PFSK-1 (cell line): Measurements from ENCODE around the gene EDARADD.

ENCODE experiments used
- FOXP2 ChIP-seq: optimal IDR thresholded peaks from 2 replicates; pipeline ENCODE3; 2011; ENCODE audit warnings: borderline replicate concordance, control low read depth, inconsistent platforms; ENCODE audit not compliant: insufficient read depth; ENCODE audit errors: extremely low read length, extremely low read depth
- POLR2AphosphoS5 ChIP-seq: IDR thresholded peaks from 2 replicates; pipeline ENCODE4 v1.6.1; 2012; ENCODE audit warnings: low read depth, mild to moderate bottlenecking, control low read depth, low read length, moderate library complexity
- SIN3A ChIP-seq: IDR thresholded peaks from 2 replicates; pipeline ENCODE4 v1.6.1; 2012; ENCODE audit warnings: mild to moderate bottlenecking, low read length, moderate library complexity, borderline replicate concordance; ENCODE audit not compliant: insufficient read depth
- TAF1 ChIP-seq: IDR thresholded peaks from 2 replicates; pipeline ENCODE4 v1.6.1; 2012; ENCODE audit warnings: low read length, control low read depth, borderline replicate concordance; ENCODE audit not compliant: insufficient read depth
- TF ChIP-seq, protein P1 (sequence below), 2 experiments: IDR thresholded peaks; 2 replicates each; pipeline versions ENCODE4 v1.6.1 to v1.8.0; 2011 to 2012; ENCODE audit warnings: low read depth in 2 of 2, low read length in 2 of 2, control low read depth in 1 of 2, inconsistent platforms in 1 of 2, mild to moderate bottlenecking in 1 of 2, moderate library complexity in 1 of 2; ENCODE audit not compliant: insufficient read depth in 1 of 2

The EDARADD gene

DNA sequence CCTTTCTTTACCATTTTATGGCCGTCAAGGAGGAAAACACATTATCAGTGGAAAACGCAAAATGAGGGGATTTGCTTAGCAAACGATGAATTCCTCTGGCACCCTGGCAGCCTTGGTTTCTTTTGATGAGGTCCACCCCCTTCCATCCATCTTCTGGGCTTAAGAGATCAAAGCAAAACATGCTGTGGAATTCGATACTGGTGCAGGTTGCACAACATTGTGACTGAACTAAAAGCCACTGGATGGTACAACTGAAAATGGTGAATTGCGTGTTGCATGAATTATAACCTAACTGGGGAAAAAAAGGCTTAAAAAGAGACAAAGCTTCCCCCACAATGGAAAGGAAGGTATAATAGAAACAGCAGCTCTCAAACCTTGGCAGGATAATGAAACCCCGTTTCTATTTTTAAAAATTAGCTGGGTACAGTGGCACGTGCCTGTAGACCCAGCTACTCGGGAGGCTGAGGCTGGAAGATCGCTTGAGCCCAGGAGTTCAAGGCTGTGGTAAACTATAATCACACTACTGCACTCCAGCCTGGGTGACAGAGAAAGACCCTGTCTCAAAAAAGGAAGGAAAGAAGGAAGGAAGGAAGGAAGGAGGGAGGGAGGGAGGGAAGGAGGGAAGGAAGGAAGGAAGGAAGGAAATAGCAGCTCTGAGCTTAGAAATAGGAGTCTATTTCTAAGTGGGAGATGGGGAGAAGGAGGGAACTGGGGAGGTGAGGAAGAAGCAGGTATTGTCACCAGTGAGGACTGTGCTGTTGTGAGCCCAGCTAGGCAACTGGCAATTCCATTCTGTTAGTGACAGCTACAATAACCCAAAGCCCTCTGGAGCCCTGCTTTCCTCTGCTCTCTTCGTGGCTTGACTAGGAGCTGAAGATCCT, 100.7 kb downstream of the EDARADD start:
- TF ChIP-seq, protein P1, sequence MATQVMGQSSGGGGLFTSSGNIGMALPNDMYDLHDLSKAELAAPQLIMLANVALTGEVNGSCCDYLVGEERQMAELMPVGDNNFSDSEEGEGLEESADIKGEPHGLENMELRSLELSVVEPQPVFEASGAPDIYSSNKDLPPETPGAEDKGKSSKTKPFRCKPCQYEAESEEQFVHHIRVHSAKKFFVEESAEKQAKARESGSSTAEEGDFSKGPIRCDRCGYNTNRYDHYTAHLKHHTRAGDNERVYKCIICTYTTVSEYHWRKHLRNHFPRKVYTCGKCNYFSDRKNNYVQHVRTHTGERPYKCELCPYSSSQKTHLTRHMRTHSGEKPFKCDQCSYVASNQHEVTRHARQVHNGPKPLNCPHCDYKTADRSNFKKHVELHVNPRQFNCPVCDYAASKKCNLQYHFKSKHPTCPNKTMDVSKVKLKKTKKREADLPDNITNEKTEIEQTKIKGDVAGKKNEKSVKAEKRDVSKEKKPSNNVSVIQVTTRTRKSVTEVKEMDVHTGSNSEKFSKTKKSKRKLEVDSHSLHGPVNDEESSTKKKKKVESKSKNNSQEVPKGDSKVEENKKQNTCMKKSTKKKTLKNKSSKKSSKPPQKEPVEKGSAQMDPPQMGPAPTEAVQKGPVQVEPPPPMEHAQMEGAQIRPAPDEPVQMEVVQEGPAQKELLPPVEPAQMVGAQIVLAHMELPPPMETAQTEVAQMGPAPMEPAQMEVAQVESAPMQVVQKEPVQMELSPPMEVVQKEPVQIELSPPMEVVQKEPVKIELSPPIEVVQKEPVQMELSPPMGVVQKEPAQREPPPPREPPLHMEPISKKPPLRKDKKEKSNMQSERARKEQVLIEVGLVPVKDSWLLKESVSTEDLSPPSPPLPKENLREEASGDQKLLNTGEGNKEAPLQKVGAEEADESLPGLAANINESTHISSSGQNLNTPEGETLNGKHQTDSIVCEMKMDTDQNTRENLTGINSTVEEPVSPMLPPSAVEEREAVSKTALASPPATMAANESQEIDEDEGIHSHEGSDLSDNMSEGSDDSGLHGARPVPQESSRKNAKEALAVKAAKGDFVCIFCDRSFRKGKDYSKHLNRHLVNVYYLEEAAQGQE (IDR thresholded peaks at IDR 0.05; ENCODE audit: insufficient read depth in 1 of 2, low read depth in 2 of 2, low read length in 2 of 2): no peak
- TF ChIP-seq SIN3A (no peak), TAF1 (no peak), POLR2AphosphoS5 (no peak), FOXP2 (no peak)

DNA sequence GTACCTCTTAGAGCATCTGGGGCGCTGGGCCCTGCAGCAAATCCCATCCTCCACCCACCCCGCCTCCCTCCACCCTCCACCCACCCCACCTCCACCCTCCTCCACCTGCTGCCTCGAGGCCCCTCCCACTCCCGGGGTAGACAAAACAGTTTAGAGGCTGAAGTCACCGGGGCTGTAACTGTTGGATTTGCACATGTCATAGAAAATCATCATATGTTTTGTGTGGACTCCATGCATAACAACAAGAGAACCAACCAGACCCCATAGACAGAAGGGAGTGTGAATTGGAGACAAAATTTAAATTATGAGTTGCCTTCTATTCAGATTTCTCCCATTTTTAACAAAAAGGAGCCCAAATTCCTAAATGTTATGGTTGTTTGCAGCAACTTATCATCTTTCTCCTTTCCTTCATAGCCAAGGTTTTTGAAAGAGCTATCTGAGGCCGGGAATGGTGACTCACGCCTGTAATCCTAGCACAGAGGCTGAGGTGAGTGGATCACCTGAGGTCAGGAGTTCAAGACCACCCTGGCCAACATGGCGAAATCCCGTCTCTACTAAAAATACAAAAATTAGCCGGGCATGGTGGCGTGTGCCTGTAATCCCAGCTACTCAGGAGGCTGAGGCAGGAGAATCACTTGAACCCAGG, 101.5 kb downstream of the EDARADD start:
- TF ChIP-seq TAF1 (no peak), FOXP2 (no peak), POLR2AphosphoS5 (no peak), SIN3A (no peak)
- TF ChIP-seq, protein P1 (IDR thresholded peaks at IDR 0.05; ENCODE audit: insufficient read depth in 1 of 2, low read depth in 2 of 2, low read length in 2 of 2): no peak

DNA sequence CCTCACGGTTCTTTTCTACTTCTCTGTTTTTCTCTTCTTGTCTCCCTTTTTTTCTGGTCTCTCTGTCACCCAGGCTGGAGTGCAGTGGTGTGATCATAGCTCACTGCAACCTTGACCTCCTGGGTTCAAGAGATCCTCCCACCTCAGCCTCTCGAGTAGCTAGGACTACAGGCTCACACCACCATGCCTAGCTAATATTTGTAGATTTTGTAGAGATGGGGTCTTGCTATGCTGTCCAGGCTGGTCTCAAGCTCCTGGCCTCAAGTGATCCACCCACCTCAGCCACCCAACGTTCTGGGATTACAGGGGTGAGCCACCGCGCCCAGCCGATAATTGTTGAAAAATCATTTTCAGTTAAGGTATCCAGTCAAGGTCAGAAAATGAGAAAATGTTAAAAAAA, 103.8 kb downstream of the EDARADD start:
- no peak for TF ChIP-seq FOXP2
- no peak for TF ChIP-seq TAF1
- no peak for TF ChIP-seq SIN3A
- TF ChIP-seq POLR2AphosphoS5: no peak
- TF ChIP-seq, protein P1 (IDR thresholded peaks at IDR 0.05; ENCODE audit: insufficient read depth in 1 of 2, low read depth in 2 of 2, low read length in 2 of 2): no peak

DNA sequence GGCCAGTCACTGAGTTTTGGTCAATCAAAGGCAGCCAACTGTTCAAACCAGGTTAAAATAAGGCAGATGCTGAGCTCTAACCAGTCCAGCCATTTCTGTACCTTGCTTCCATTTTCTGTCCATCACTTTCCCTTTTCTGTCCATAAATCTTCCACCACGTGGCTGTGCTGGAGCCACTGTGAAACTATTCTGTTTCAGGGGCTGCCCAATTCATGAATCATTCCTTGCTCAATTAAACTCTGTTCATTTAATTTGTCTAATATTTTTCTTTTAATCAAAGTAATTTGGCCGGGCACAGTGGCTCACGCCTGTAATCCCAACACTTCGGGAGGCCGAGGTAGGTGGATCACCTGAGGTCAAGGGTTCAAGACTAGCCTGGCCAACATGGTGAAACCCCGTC, 107.0 kb downstream of the EDARADD start:
- no peak for TF ChIP-seq POLR2AphosphoS5

DNA sequence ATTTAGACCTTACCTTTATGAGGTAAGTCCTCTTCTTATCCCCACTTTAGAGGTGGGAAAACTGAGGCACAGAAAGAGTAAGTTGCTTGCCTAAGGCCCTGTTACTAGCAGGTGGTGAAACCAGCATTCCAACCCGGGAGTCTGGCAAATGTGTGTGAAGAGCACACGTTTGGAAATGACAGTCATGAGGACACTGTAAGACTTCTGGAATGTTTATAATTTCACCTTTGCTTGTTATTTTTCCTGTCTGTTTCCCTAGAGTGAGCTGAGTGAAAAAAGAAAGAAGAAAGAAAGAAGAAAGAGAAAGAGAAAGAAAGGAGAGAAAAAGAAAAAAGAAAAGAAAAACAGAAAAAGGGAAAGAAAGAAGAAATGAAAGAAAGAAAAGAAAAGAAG, 108.5 kb downstream of the EDARADD start:
- no peak for TF ChIP-seq FOXP2
- TF ChIP-seq SIN3A: no peak
- no peak for TF ChIP-seq TAF1
- no peak for TF ChIP-seq POLR2AphosphoS5
- TF ChIP-seq, protein P1 (IDR thresholded peaks at IDR 0.05; ENCODE audit: insufficient read depth in 1 of 2, low read depth in 2 of 2, low read length in 2 of 2): no peak
